Loucy (cell line): ENCODE data around the gene HSP90AB1.

Source experiments
- CTCF ChIP-seq: fragments of 200-600 bp; sonication (generic); conservative IDR thresholded peaks from 2 replicates; pipeline ENCODE4 v1.5.1; 2014; ENCODE audit warnings: mild to moderate bottlenecking, antibody characterized with exemption, low read length
- EZH2phosphoT487 ChIP-seq: fragments of 200-600 bp; IDR thresholded peaks from 2 replicates; pipeline ENCODE4 v1.6.1; 2018; ENCODE audit warnings: antibody characterized with exemption, mild to moderate bottlenecking, moderate library complexity, borderline replicate concordance

- TF ChIP-seq EZH2phosphoT487 = no peak
- TF ChIP-seq CTCF = no peak
Measured at GRCh38 chr6:44221961-44222335, 25.0 kb upstream of the HSP90AB1 start.
